Liver (tissue), 3 donors: ENCODE results near the gene USH2A.

Source experiments
- EGR1 ChIP-seq, 2 donors: IDR thresholded peaks; 2 replicates each; pipeline ENCODE4 v1.6.1; 2016 to 2018; ENCODE audit warnings: antibody characterized with exemption in 2 of 2, low read depth in 2 of 2
- GABPA ChIP-seq, 2 donors: IDR thresholded peaks in 1 of 2; conservative IDR thresholded peaks in 1 of 2; 2 replicates each; pipeline ENCODE4 v1.6.1; 2016; ENCODE audit warnings: antibody characterized with exemption in 2 of 2, mild to moderate bottlenecking in 1 of 2, moderate library complexity in 1 of 2
- JUND ChIP-seq, 2 donors: IDR thresholded peaks; 2 replicates each; pipeline ENCODE4 v1.6.1; 2016; ENCODE audit warnings: antibody characterized with exemption in 2 of 2
- RAD21 ChIP-seq, 2 donors: IDR thresholded peaks; 2 replicates each; pipeline ENCODE4 v1.6.1; 2016; ENCODE audit warnings: antibody characterized with exemption in 2 of 2, mild to moderate bottlenecking in 2 of 2
- TAF1 ChIP-seq: conservative IDR thresholded peaks from 2 replicates; pipeline ENCODE4 v1.6.1; 2016; ENCODE audit warnings: antibody characterized with exemption, mild to moderate bottlenecking
- TF ChIP-seq, protein P1 (sequence below): fragments of 150-350 bp; IDR thresholded peaks from 2 replicates; pipeline ENCODE4 v1.5.1; 2017; ENCODE audit warnings: improper control_type of control experiment, low read depth, low read length; ENCODE audit not compliant: missing input control
- TF ChIP-seq, protein P2 (sequence below): IDR thresholded peaks from 2 replicates; pipeline ENCODE4 v1.6.1; 2016; ENCODE audit warnings: antibody characterized with exemption, mild to moderate bottlenecking
- TF ChIP-seq, protein P3 (sequence below): IDR thresholded peaks from 2 replicates; pipeline ENCODE4 v1.6.1; 2016; ENCODE audit warnings: antibody characterized with exemption
- donor health status: healthy.
- donor health status: healthy.

DNA sequence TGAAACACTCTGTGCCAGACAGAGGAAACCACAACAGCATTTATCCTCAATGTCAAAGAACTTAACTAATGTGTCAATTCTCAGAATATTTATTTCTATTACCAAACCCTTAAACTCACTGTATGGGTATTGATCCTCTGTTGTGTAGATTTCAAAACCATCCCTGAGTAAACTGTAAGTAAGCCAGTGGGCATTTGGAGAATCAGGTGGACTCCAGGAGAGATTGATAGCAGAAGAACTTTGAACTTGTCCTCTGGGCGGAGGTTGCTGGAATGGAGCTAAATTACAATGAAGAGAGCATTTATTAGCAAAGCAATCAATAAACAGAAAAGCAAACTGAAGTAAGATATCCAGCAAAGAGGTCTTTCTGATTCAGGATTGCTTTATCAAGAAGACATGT is 216.1 kb downstream of the USH2A start:
- TF ChIP-seq, protein P1, sequence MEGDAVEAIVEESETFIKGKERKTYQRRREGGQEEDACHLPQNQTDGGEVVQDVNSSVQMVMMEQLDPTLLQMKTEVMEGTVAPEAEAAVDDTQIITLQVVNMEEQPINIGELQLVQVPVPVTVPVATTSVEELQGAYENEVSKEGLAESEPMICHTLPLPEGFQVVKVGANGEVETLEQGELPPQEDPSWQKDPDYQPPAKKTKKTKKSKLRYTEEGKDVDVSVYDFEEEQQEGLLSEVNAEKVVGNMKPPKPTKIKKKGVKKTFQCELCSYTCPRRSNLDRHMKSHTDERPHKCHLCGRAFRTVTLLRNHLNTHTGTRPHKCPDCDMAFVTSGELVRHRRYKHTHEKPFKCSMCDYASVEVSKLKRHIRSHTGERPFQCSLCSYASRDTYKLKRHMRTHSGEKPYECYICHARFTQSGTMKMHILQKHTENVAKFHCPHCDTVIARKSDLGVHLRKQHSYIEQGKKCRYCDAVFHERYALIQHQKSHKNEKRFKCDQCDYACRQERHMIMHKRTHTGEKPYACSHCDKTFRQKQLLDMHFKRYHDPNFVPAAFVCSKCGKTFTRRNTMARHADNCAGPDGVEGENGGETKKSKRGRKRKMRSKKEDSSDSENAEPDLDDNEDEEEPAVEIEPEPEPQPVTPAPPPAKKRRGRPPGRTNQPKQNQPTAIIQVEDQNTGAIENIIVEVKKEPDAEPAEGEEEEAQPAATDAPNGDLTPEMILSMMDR = no peak
- TF ChIP-seq, protein P2, sequence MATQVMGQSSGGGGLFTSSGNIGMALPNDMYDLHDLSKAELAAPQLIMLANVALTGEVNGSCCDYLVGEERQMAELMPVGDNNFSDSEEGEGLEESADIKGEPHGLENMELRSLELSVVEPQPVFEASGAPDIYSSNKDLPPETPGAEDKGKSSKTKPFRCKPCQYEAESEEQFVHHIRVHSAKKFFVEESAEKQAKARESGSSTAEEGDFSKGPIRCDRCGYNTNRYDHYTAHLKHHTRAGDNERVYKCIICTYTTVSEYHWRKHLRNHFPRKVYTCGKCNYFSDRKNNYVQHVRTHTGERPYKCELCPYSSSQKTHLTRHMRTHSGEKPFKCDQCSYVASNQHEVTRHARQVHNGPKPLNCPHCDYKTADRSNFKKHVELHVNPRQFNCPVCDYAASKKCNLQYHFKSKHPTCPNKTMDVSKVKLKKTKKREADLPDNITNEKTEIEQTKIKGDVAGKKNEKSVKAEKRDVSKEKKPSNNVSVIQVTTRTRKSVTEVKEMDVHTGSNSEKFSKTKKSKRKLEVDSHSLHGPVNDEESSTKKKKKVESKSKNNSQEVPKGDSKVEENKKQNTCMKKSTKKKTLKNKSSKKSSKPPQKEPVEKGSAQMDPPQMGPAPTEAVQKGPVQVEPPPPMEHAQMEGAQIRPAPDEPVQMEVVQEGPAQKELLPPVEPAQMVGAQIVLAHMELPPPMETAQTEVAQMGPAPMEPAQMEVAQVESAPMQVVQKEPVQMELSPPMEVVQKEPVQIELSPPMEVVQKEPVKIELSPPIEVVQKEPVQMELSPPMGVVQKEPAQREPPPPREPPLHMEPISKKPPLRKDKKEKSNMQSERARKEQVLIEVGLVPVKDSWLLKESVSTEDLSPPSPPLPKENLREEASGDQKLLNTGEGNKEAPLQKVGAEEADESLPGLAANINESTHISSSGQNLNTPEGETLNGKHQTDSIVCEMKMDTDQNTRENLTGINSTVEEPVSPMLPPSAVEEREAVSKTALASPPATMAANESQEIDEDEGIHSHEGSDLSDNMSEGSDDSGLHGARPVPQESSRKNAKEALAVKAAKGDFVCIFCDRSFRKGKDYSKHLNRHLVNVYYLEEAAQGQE = no peak
- TF ChIP-seq, protein P3, sequence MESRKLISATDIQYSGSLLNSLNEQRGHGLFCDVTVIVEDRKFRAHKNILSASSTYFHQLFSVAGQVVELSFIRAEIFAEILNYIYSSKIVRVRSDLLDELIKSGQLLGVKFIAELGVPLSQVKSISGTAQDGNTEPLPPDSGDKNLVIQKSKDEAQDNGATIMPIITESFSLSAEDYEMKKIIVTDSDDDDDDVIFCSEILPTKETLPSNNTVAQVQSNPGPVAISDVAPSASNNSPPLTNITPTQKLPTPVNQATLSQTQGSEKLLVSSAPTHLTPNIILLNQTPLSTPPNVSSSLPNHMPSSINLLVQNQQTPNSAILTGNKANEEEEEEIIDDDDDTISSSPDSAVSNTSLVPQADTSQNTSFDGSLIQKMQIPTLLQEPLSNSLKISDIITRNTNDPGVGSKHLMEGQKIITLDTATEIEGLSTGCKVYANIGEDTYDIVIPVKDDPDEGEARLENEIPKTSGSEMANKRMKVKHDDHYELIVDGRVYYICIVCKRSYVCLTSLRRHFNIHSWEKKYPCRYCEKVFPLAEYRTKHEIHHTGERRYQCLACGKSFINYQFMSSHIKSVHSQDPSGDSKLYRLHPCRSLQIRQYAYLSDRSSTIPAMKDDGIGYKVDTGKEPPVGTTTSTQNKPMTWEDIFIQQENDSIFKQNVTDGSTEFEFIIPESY = peak; percentile 42
- peak; percentile 18 for TF ChIP-seq TAF1
- no peak for TF ChIP-seq EGR1 (IDR thresholded peaks at IDR 0.05; ENCODE audit: low read depth in 2 of 2)
- TF ChIP-seq JUND (IDR thresholded peaks at IDR 0.05) = peak; percentile 48 to 53
- peak; percentile 6 to 49 for TF ChIP-seq RAD21 (IDR thresholded peaks at IDR 0.05)
- TF ChIP-seq GABPA (IDR thresholded peaks at IDR 0.05 in 1 of 2, conservative IDR thresholded peaks at IDR 0.05 in 1 of 2) = no peak
